GM19468 (cell line): ENCODE measurements around the gene DCAF10.
"Not testable (repeated sequence)": the region's sequence is repeated elsewhere in the genome, so short reads cannot be mapped to it uniquely, and the experiment has no call there.

Experiments used
- ATAC-seq: cut with Tn5 transposase; IDR thresholded peaks from one replicate; pipeline ENCODE4 v1.9.1; 2021; ENCODE audit warnings: mild to moderate bottlenecking, moderate library complexity, moderate number of reproducible peaks; ENCODE audit not compliant: unreplicated experiment; ENCODE audit errors: extremely low read depth

The DCAF10 gene

GRCh38 chr9:37905131-37905505 is 104.5 kb downstream of the DCAF10 start:
- no peak for ATAC-seq

- no peak for ATAC-seq
Measured at GRCh38 chr9:37905776-37906175, 105.2 kb downstream of the DCAF10 start.

GRCh38 chr9:37906312-37907239 is 106.0 kb downstream of the DCAF10 start:
- ATAC-seq = no peak

- ATAC-seq = no peak
Measured at GRCh38 chr9:37908283-37908682, 107.7 kb downstream of the DCAF10 start.

- ATAC-seq = no peak
Measured at GRCh38 chr9:37908698-37909186, 108.1 kb downstream of the DCAF10 start.

GRCh38 chr9:37909326-37909725 is 108.7 kb downstream of the DCAF10 start:
- ATAC-seq = no peak

GRCh38 chr9:37909836-37910235 is 109.2 kb downstream of the DCAF10 start:
- ATAC-seq = not testable (repeated sequence)

- ATAC-seq = no peak
Measured at GRCh38 chr9:37910271-37910670, 109.7 kb downstream of the DCAF10 start.

GRCh38 chr9:37911271-37911681 is 110.7 kb downstream of the DCAF10 start:
- ATAC-seq = no peak

- no peak for ATAC-seq
Measured at GRCh38 chr9:37913480-37914153, 113.0 kb downstream of the DCAF10 start.

- ATAC-seq = no peak
Measured at GRCh38 chr9:37914154-37914551, 113.6 kb downstream of the DCAF10 start.

- no peak for ATAC-seq
Measured at GRCh38 chr9:37914701-37915358, 114.2 kb downstream of the DCAF10 start.

- no peak for ATAC-seq
Measured at GRCh38 chr9:37915911-37916470, 115.4 kb downstream of the DCAF10 start.

- ATAC-seq = no peak
Measured at GRCh38 chr9:37916471-37917312, 116.1 kb downstream of the DCAF10 start.
